ENCODE measurements around the gene TOX2.

TOX2 gene

GRCh38 chr20:43973231-43973630 is 58.6 kb downstream of the TOX2 start:
- no peak overlapping the region for H3K27ac ChIP-seq (ENCODE audit: low read length)
- H3K4me1 ChIP-seq (ENCODE audit: control insufficient read depth in 1 of 2, insufficient read depth in 2 of 2, low read length in 2 of 2): no peaks in the 10 kb centered on the region
- no peaks in the 10 kb centered on the region for H3K36me3 ChIP-seq (ENCODE audit: control insufficient read depth in 1 of 2, insufficient read depth in 2 of 2, low read length in 2 of 2)
- H3K9me3 ChIP-seq (ENCODE audit: control insufficient read depth in 1 of 2, low read length in 2 of 2): no peaks in the 10 kb centered on the region
- no peaks in the 10 kb centered on the region for H3K27me3 ChIP-seq (ENCODE audit: low read depth, low read length)
- no peak overlapping the region for H3K4me3 ChIP-seq (ENCODE audit: low read depth in 1 of 2, low read length in 2 of 2)

GRCh38 chr20:43973671-43974450 is 59.2 kb downstream of the TOX2 start:
- H3K27ac ChIP-seq (ENCODE audit: low read length): no peak overlapping the region
- H3K27me3 ChIP-seq (ENCODE audit: low read depth, low read length): no peaks in the 10 kb centered on the region
- no peaks in the 10 kb centered on the region for H3K36me3 ChIP-seq (ENCODE audit: control insufficient read depth in 1 of 2, insufficient read depth in 2 of 2, low read length in 2 of 2)
- H3K4me3 ChIP-seq (ENCODE audit: low read depth in 1 of 2, low read length in 2 of 2): no peak overlapping the region
- H3K4me1 ChIP-seq (ENCODE audit: control insufficient read depth in 1 of 2, insufficient read depth in 2 of 2, low read length in 2 of 2): no peaks in the 10 kb centered on the region
- no peaks in the 10 kb centered on the region for H3K9me3 ChIP-seq (ENCODE audit: control insufficient read depth in 1 of 2, low read length in 2 of 2)

- Histone ChIP-seq H3K27me3 (ENCODE audit: low read depth, low read length) (no peaks in the 10 kb centered on the region), H3K36me3 (ENCODE audit: control insufficient read depth in 1 of 2, insufficient read depth in 2 of 2, low read length in 2 of 2) (no peaks in the 10 kb centered on the region), H3K4me3 (ENCODE audit: low read depth in 1 of 2, low read length in 2 of 2) (no peak overlapping the region), H3K27ac (ENCODE audit: low read length) (no peak overlapping the region), H3K4me1 (ENCODE audit: control insufficient read depth in 1 of 2, insufficient read depth in 2 of 2, low read length in 2 of 2) (no peaks in the 10 kb centered on the region), H3K9me3 (ENCODE audit: control insufficient read depth in 1 of 2, low read length in 2 of 2) (no peaks in the 10 kb centered on the region)
Observed at GRCh38 chr20:43974695-43975094, 60.0 kb downstream of the TOX2 start.

DNA sequence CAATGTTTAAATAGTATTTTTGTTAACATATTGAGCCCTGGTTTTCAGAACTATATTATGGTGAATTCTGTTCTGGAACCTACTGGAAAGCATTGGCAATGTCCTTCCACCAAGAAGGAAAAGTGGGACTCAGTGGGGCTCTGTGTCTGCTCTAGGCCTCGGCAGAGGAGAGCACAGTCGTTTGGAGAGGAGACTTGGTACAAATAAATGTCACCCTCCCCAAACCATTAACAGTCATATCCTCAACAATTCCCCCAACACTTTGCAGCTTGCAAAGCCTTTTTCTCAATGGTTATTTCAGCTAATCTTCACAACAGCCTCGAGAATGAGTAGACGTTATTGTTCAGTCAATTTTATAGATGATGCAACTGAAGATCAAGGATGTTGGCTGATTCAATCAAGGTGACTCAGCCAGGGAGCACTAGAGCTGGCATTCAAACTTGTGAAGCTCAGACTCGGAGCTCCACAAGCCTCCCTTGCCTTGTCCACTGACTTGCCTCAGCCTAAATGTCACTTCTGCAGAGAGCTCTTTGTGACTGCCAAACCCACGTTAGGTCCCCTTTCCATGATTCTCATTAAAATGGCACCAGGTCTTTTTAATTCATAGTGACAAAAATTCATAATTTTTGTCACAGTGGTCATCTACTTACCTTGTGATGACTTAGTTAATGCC is 60.6 kb downstream of the TOX2 start:
- H3K27me3 ChIP-seq (ENCODE audit: low read depth, low read length): no peaks in the 10 kb centered on the region
- no peaks in the 10 kb centered on the region for H3K36me3 ChIP-seq (ENCODE audit: control insufficient read depth in 1 of 2, insufficient read depth in 2 of 2, low read length in 2 of 2)
- H3K4me3 ChIP-seq (ENCODE audit: low read depth in 1 of 2, low read length in 2 of 2): no peak overlapping the region
- no peaks in the 10 kb centered on the region for H3K9me3 ChIP-seq (ENCODE audit: control insufficient read depth in 1 of 2, low read length in 2 of 2)
- no peaks in the 10 kb centered on the region for H3K4me1 ChIP-seq (ENCODE audit: control insufficient read depth in 1 of 2, insufficient read depth in 2 of 2, low read length in 2 of 2)
- no peak overlapping the region for H3K27ac ChIP-seq (ENCODE audit: low read length)

DNA sequence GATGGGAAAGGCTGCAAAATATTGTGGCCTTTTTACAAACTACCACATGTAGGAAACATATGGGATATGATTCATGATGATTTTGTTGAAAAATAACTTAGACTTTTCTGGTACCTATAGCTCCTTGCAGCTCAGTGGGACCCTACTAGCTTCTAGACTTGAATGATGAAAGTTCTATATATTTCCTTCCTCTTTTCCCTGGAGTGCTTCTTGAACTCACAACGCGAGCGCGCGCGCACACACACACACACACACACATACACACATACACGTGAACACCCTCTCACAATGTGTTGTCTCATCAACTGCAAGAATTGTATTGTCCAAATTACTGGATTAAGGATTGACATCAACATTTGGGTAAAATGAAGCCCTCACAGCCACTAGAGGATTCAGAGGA is 61.9 kb downstream of the TOX2 start:
- H3K27ac ChIP-seq (ENCODE audit: low read length): no peak overlapping the region
- H3K27me3 ChIP-seq (ENCODE audit: low read depth, low read length): no peaks in the 10 kb centered on the region
- H3K4me3 ChIP-seq (ENCODE audit: low read depth in 1 of 2, low read length in 2 of 2): no peak overlapping the region
- H3K9me3 ChIP-seq (ENCODE audit: control insufficient read depth in 1 of 2, low read length in 2 of 2): no peaks in the 10 kb centered on the region
- H3K4me1 ChIP-seq (ENCODE audit: control insufficient read depth in 1 of 2, insufficient read depth in 2 of 2, low read length in 2 of 2): no peaks in the 10 kb centered on the region
- no peaks in the 10 kb centered on the region for H3K36me3 ChIP-seq (ENCODE audit: control insufficient read depth in 1 of 2, insufficient read depth in 2 of 2, low read length in 2 of 2)

GRCh38 chr20:43977252-43977651 is 62.6 kb downstream of the TOX2 start:
- Histone ChIP-seq H3K4me3 (ENCODE audit: low read depth in 1 of 2, low read length in 2 of 2) (no peak overlapping the region), H3K36me3 (ENCODE audit: control insufficient read depth in 1 of 2, insufficient read depth in 2 of 2, low read length in 2 of 2) (no peaks in the 10 kb centered on the region), H3K4me1 (ENCODE audit: control insufficient read depth in 1 of 2, insufficient read depth in 2 of 2, low read length in 2 of 2) (no peaks in the 10 kb centered on the region), H3K9me3 (ENCODE audit: control insufficient read depth in 1 of 2, low read length in 2 of 2) (no peaks in the 10 kb centered on the region), H3K27ac (ENCODE audit: low read length) (no peak overlapping the region), H3K27me3 (ENCODE audit: low read depth, low read length) (no peaks in the 10 kb centered on the region)

DNA sequence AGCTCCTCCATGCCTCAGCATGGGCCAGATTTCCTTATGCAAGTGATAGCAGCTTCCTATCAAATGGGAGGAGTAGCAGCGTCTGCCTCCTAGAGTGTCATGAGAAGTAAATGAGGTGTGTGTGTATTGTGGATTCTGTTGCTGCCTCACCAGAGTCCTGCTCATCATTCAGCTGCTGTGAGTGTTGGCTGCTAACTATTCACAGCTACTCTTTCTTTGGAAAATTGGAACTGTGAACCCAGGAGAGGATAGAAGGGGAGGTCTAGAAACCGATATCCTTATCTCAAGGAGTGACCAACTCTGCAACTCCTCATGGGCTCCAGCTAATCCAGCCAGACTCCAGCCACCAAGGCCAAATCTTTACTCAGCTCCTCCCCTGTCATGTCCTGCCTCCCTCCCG is 63.3 kb downstream of the TOX2 start:
- H3K9me3 ChIP-seq (ENCODE audit: control insufficient read depth in 1 of 2, low read length in 2 of 2): no peaks in the 10 kb centered on the region
- H3K27me3 ChIP-seq (ENCODE audit: low read depth, low read length): no peaks in the 10 kb centered on the region
- H3K36me3 ChIP-seq (ENCODE audit: control insufficient read depth in 1 of 2, insufficient read depth in 2 of 2, low read length in 2 of 2): no peaks in the 10 kb centered on the region
- no peaks in the 10 kb centered on the region for H3K4me1 ChIP-seq (ENCODE audit: control insufficient read depth in 1 of 2, insufficient read depth in 2 of 2, low read length in 2 of 2)
- H3K4me3 ChIP-seq (ENCODE audit: low read depth in 1 of 2, low read length in 2 of 2): no peak overlapping the region
- no peak overlapping the region for H3K27ac ChIP-seq (ENCODE audit: low read length)

DNA sequence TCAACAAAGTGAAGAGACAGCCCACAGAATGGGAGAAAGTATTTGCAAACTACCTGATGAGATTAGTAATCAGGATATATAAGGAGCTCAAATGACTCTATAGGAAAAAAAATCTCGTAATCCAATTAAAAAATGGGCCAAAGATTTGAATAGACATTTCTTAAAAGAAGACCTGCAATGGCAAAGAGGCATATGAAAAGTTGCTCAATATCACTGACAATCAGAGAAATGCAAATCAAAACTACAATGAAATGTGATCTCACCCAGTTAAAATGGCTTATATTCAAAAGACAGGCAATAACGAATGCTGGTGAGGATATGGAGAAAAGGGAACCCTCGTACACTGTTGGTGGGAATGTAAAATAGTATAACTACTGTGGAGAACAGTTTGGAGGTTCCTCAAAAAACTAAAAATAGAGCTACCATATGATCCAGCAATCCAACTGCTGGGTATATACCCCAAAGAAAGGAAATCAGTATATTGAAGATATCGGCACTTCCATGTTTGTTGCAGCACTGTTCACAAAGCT is 65.0 kb downstream of the TOX2 start:
- no peak overlapping the region for H3K4me3 ChIP-seq (ENCODE audit: low read depth in 1 of 2, low read length in 2 of 2)
- no peaks in the 10 kb centered on the region for H3K4me1 ChIP-seq (ENCODE audit: control insufficient read depth in 1 of 2, insufficient read depth in 2 of 2, low read length in 2 of 2)
- no peaks in the 10 kb centered on the region for H3K36me3 ChIP-seq (ENCODE audit: control insufficient read depth in 1 of 2, insufficient read depth in 2 of 2, low read length in 2 of 2)
- no peak overlapping the region for H3K27ac ChIP-seq (ENCODE audit: low read length)
- H3K27me3 ChIP-seq (ENCODE audit: low read depth, low read length): no peaks in the 10 kb centered on the region
- H3K9me3 ChIP-seq (ENCODE audit: control insufficient read depth in 1 of 2, low read length in 2 of 2): no peaks in the 10 kb centered on the region

DNA sequence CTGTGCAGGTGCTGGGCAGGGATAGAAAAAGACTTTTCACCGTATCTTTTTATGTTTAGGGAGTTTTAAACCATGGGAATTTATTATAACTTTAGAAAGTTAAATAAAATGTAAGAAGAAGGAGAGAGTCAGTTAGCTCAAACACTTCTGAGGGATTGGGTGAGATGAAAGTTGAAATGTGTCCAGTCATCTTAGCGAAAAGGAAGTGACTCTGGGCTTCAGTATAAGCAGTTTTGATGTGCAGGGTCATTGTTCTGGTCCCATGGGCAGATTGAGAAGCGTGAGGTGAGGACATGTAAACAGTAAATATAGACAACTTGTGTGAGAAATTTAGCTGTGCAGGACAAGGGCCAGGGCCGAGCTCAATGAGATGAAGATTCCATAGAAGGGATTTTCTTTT is 66.9 kb downstream of the TOX2 start:
- Histone ChIP-seq H3K4me1 (ENCODE audit: control insufficient read depth in 1 of 2, insufficient read depth in 2 of 2, low read length in 2 of 2) (no peaks in the 10 kb centered on the region), H3K4me3 (ENCODE audit: low read depth in 1 of 2, low read length in 2 of 2) (no peak overlapping the region), H3K36me3 (ENCODE audit: control insufficient read depth in 1 of 2, insufficient read depth in 2 of 2, low read length in 2 of 2) (no peaks in the 10 kb centered on the region), H3K27ac (ENCODE audit: low read length) (no peak overlapping the region), H3K9me3 (ENCODE audit: control insufficient read depth in 1 of 2, low read length in 2 of 2) (no peaks in the 10 kb centered on the region), H3K27me3 (ENCODE audit: low read depth, low read length) (no peaks in the 10 kb centered on the region)

DNA sequence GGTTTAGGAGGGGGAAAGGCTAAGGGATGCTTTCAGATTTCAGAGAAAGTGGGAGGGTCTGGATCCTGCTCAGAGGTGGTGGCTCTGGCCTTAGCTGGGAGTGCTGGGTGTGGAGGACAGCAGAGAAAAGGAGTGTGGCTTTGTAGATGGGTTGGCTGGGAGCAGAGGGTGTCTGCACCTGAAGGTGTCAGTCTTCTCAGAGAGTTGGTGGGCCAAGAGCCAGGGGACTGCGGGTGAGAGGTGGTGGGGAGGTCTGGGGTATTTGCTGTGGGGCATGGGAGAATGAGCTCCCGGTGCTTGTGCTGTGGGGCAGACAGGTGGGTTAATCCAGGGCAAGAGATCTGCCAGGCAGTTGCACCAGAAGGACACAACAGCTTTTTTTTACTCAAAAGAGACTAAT is 67.4 kb downstream of the TOX2 start:
- no peaks in the 10 kb centered on the region for H3K27me3 ChIP-seq (ENCODE audit: low read depth, low read length)

DNA sequence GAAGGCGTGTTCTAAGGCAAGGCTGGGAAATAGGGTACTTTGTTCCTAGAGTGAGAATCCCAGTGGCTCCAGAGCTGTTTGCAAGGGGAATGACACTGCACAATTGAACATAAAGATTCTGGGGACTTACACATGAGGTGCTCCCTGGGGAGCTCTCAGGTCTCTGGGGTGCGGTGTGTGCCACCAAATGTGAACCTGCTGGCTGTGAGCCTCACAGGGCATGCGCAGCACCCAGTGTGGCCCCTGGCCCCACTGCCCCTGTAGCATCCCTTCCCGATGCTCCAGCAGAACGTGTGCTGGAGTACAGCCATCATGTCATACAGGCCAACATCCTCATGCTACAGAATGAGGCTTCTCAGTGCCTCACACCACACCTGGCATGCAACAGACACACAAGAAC is 68.2 kb downstream of the TOX2 start:
- Histone ChIP-seq H3K9me3 (ENCODE audit: control insufficient read depth in 1 of 2, low read length in 2 of 2) (no peaks in the 10 kb centered on the region), H3K4me3 (ENCODE audit: low read depth in 1 of 2, low read length in 2 of 2) (no peak overlapping the region), H3K36me3 (ENCODE audit: control insufficient read depth in 1 of 2, insufficient read depth in 2 of 2, low read length in 2 of 2) (no peaks in the 10 kb centered on the region), H3K27ac (ENCODE audit: low read length) (no peak overlapping the region), H3K27me3 (ENCODE audit: low read depth, low read length) (no peaks in the 10 kb centered on the region), H3K4me1 (ENCODE audit: control insufficient read depth in 1 of 2, insufficient read depth in 2 of 2, low read length in 2 of 2) (no peaks in the 10 kb centered on the region)

More for the DNA sequence above, 67.4 kb downstream of the TOX2 start:
- no peaks in the 10 kb centered on the region for H3K36me3 ChIP-seq (ENCODE audit: control insufficient read depth in 1 of 2, insufficient read depth in 2 of 2, low read length in 2 of 2)
- no peak overlapping the region for H3K4me3 ChIP-seq (ENCODE audit: low read depth in 1 of 2, low read length in 2 of 2)
- H3K4me1 ChIP-seq (ENCODE audit: control insufficient read depth in 1 of 2, insufficient read depth in 2 of 2, low read length in 2 of 2): no peaks in the 10 kb centered on the region
- no peaks in the 10 kb centered on the region for H3K9me3 ChIP-seq (ENCODE audit: control insufficient read depth in 1 of 2, low read length in 2 of 2)
- no peak overlapping the region for H3K27ac ChIP-seq (ENCODE audit: low read length)
